Measurements from ENCODE around the gene STAB2.

Gene STAB2

DNA sequence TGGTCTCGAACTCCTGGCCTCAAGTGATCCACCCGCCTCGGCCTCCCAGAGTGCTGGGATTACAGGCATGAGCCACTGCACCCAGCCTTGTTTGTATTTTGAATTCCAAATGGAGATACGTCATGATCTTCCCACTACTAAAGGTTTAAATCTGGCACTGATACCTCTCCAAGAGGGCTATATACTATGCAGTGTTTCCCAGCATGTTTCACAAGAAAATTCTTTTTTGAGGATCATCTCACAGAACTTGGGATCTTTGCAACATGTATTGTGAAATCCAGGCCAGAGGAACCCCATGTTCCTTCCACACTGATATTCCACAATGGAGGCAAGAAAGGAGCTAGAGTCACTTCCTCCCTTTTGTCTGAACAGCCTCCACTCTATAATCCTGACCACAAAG lies 141.2 kb downstream of the STAB2 start:
- TF ChIP-seq CTCF (IDR thresholded peaks at IDR 0.05; ENCODE audit: extremely low read depth, missing control alignments) = no peak
- no peak for DNase-seq (ENCODE audit: low spot score)

- no peak for TF ChIP-seq CTCF (IDR thresholded peaks at IDR 0.05; ENCODE audit: extremely low read depth, missing control alignments)
- DNase-seq (ENCODE audit: low spot score) = no peak
These were observed 142.4 kb downstream of the STAB2 start for GRCh38 chr12:103729499-103729898.

DNA sequence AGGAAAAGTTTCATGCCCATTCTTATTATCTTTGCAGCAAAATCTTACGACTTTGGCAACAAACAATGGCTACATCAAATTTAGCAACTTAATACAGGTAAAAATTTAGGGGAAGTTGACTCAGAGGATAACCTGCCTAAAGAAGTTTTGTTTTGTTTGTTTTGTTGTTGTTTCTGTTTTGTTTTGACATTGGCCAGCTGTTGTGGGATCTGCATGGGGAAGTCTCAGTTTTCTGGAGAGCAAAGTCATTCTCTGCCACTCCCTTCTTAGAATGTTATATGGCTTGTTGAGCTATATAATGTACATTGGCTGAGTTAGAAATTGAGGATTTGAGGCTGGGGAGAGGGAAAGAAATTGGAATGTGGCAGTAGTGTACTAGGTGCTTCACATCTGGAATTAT lies 144.5 kb downstream of the STAB2 start:
- DNase-seq (ENCODE audit: low spot score) = no peak
- TF ChIP-seq CTCF (IDR thresholded peaks at IDR 0.05; ENCODE audit: extremely low read depth, missing control alignments) = no peak

DNA sequence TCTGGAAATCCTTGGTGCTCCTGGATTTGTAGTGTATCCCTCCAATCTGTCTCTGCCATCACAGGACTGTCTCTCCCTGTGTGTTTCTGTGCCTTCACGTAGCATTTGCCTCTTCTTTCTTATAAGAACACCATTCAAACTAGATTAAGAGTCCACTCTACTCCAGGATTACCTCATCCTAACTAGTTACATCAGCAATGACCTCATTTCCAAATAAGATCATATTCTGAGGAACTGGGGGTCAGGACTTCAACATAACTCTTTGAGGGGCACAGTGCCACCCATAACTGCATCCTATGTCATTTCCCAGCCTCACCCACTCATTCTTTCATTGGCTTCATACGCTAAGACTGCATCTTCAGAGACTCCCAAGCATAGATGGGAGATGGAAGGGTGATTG lies 147.8 kb downstream of the STAB2 start:
- no peak for DNase-seq (ENCODE audit: low spot score)
- no peak for TF ChIP-seq CTCF (IDR thresholded peaks at IDR 0.05; ENCODE audit: extremely low read depth, missing control alignments)

DNA sequence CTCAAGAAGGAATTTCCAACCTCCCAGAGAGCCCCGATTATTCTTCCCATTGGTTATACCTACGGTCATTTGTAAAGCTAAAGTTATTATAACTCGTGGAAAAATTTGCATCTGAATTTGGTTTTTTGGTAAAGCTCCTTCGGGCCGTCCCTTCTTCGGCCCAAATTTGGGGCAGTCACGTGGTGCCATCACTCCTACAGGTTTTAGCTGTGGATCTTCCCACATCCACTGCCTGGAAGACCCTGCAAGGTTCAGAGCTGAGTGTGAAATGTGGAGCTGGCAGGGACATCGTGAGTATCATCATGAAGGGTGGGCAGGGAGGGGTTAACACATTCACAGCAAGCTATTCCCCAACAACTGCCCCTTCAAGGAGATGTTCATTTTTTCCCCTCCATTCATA lies 148.2 kb downstream of the STAB2 start:
- no peak for DNase-seq (ENCODE audit: low spot score)
- TF ChIP-seq CTCF (IDR thresholded peaks at IDR 0.05; ENCODE audit: extremely low read depth, missing control alignments) = no peak

DNA sequence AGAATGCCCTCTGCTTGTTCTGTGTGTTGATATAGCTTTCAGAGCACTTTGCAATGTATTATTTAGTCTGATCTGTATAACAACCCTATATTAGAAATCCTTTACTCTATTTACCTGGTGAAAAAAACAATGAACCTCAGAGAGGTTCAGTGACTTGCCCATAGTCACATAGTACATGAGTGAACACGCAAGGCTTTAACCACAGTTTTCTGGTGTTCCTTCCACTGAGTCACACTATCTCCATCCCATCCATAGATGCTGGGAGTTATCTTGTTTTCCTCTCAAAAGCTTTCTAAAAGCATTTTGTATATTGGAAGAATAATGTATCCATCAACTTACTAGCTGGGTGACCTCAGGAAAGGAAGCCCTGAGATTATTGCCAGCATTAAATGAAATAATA lies 149.5 kb downstream of the STAB2 start:
- no peak for TF ChIP-seq CTCF (IDR thresholded peaks at IDR 0.05; ENCODE audit: extremely low read depth, missing control alignments)
- no peak for DNase-seq (ENCODE audit: low spot score)

- no peak for TF ChIP-seq CTCF (IDR thresholded peaks at IDR 0.05; ENCODE audit: extremely low read depth, missing control alignments)
These were observed 150.8 kb downstream of the STAB2 start for GRCh38 chr12:103737881-103738280.

More at GRCh38 chr12:103737881-103738280, 150.8 kb downstream of the STAB2 start:
- DNase-seq (ENCODE audit: low spot score) = no peak
